Adrenal gland (tissue), 5 donors: ENCODE measurements around the gene PRDM12.

ENCODE experiments used
- POLR2A ChIP-seq, 2 donors: fragments of 450-650 bp; IDR thresholded peaks; one replicate each; pipeline ENCODE4 v1.6.1; 2017; ENCODE audit warnings: antibody characterized with exemption in 2 of 2, mild to moderate bottlenecking in 2 of 2, moderate library complexity in 1 of 2
- TF ChIP-seq, protein P1 (sequence below), 6 experiments: fragments of 450-650 bp in 4 of 6; fragments of 200-600 bp in 2 of 6; sonication (generic) in 1 of 6; IDR thresholded peaks; 1 replicate in 5 of 6; 2 replicates in 1 of 6; pipeline versions ENCODE4 v1.5.1 to v1.8.0; 2016 to 2021; ENCODE audit warnings: antibody characterized with exemption in 6 of 6, mild to moderate bottlenecking in 2 of 6, moderate library complexity in 1 of 6
- donor health status: DM: no; HTN: no; CAD: no.

DNA sequence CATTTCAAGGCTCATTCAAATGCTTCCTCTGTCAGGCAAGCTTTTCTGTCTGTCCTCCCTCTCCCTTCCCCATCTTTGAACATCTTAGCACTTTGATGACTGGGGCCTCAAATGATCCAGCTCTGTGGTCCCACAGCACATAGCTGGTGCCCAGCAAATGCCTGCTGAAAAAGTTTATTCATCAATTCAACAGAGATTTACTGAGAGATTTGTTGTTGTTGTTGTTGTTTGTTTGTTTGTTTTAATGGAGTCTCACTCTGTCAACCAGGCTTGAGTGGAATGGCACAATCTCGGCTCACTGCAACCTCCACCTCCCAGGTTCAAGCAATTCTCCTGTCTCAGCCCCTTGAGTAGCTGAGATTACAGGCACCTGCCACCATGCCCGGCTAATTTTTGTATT is 23.2 kb downstream of the PRDM12 start:
- TF ChIP-seq, protein P1, sequence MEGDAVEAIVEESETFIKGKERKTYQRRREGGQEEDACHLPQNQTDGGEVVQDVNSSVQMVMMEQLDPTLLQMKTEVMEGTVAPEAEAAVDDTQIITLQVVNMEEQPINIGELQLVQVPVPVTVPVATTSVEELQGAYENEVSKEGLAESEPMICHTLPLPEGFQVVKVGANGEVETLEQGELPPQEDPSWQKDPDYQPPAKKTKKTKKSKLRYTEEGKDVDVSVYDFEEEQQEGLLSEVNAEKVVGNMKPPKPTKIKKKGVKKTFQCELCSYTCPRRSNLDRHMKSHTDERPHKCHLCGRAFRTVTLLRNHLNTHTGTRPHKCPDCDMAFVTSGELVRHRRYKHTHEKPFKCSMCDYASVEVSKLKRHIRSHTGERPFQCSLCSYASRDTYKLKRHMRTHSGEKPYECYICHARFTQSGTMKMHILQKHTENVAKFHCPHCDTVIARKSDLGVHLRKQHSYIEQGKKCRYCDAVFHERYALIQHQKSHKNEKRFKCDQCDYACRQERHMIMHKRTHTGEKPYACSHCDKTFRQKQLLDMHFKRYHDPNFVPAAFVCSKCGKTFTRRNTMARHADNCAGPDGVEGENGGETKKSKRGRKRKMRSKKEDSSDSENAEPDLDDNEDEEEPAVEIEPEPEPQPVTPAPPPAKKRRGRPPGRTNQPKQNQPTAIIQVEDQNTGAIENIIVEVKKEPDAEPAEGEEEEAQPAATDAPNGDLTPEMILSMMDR (IDR thresholded peaks at IDR 0.05): no peak
- no peak for TF ChIP-seq POLR2A (IDR thresholded peaks at IDR 0.05)
